Right forelimb (tissue), 1 donor: ENCODE results near the gene DCUN1D2.
"Not testable (repeated sequence)": the region's sequence is repeated elsewhere in the genome, so short reads cannot be mapped to it uniquely, and the experiment has no call there.

ENCODE experiments used
- DNase-seq: peaks from one replicate; pipeline ENCODE4 v3.0.0-alpha.2; 2018

The DCUN1D2 gene

DNA sequence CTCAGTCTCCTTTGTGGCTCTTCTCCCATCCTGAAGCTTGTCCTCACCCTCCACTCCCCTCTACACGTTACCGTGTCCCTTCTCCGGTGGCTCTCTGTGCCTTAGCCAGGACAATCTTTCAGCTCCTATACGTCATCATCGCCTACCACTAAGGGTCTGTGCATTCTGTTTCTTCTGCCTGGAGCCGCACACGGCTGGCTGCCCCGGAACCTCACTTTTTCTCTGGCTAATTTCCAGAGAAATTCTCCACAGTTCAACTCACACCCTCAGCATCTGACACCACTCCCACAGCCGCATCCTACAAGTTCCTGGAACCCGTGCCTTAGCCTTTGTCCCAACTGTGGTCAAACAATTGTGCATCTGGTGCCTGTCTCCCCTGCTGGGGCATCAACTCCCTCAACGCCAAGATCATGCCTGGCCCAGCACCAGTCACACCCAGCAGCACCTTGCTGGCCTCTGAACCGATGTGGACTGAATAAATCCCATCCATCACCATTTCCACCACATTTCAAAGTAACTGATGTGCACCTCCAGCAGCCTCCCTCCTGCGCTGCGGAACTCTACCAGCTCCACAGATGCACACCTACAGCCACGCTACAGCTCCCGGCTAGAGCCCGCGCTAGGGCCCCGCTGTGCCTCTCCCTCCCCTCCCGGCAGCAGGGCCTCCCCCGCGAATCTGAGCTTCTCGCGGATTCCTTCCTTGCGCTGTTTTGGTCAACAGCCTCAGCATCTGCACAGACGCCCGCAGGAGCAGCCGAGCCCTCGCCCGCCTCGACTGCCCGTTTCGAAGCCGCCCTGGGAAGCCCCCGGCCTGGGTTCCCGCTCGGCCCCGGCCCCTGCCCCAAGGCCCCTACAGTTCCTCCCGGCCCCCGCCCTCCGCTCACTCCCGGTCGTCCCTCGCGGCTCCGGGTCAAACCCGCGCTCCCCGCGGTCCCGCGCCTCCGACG is 689 bp downstream of the DCUN1D2 start:
- no peak for DNase-seq

DNA sequence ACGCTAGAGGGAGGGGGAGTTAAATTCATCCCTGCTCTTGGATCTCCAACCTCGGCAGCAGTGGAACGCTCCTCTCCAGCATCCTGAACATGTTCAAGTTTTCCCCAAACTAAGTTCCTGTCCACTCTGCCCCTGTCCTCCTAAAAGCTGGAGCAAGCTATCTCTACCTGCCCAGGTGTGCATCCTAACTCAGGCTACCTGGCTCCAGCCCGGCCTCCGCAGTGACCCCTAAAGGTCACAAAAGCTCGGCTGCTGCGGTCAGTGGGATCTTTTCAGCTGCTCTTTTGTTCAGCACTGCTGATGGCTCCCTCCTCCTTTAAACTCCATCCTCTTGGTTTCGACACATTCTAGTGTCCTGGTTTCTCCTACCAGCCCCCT is 1.4 kb downstream of the DCUN1D2 start:
- no peak for DNase-seq

DNA sequence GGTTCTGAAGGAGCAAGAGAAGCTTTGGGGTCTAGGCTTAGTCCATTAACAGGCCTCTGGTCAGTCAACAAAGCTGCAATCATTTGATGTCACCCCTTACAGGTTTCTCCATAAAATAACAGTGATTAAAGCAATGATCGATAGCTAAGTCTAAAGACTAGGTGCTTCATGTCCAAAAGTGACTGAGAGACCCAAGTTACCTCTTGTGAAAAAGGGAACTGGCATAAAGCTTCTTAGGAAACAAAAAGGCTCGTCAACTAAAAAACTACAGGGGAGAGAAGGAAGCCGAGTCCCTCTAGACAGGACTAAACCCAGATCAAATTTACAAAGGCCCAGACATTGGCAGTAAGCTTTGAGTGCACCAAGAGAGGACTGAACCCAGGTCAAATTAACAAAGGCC is 2.2 kb downstream of the DCUN1D2 start:
- no peak for DNase-seq

- no peak for DNase-seq
These were observed 3.8 kb downstream of the DCUN1D2 start for GRCh38 chr13:113486698-113487097.

DNA sequence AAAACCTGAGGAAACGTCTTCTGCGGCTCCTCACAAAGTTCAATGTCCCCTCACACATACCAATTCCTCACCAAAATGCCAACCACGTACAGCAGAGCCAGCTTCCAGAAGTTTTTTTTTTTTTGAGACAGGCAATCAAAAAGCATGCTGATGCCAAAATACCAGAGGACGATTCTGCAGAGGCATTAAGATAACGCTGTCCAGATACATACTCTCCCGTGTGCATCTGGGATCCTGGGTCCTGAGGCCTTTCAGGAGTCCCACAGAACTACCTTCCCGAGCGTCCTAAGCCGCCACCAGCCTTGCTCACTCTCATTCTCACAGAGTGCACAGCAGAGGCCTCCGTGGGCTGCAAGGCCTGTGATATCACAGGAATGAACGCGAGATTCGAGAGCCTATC is 5.0 kb downstream of the DCUN1D2 start:
- DNase-seq: no peak

GRCh38 chr13:113483504-113484293 is 6.8 kb downstream of the DCUN1D2 start:
- DNase-seq: no peak

DNA sequence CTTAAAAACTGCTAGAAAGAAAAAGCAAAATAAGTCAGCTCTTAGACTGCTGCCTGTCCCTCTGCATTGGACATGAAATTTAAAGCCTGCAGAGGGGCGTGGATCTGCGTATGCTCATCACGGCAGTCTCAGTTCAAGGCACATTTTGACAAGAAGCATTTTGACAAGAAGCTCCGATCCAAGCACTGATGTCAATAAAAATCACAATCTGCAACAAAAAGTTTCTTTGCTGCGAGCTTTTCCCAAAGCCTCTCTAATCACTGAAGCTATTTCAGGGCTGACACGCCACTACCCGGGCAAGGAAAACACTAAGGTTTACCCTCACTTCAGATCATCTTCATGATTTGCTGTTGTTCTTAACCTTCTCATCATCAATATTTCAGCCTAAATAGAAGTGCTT is 7.4 kb downstream of the DCUN1D2 start:
- DNase-seq: no peak

- no peak for DNase-seq
These were observed 11.3 kb downstream of the DCUN1D2 start for GRCh38 chr13:113479179-113479578.

GRCh38 chr13:113477724-113478123 is 12.8 kb downstream of the DCUN1D2 start:
- DNase-seq: no peak

- DNase-seq: no peak
These were observed 13.7 kb downstream of the DCUN1D2 start for GRCh38 chr13:113476811-113477210.

DNA sequence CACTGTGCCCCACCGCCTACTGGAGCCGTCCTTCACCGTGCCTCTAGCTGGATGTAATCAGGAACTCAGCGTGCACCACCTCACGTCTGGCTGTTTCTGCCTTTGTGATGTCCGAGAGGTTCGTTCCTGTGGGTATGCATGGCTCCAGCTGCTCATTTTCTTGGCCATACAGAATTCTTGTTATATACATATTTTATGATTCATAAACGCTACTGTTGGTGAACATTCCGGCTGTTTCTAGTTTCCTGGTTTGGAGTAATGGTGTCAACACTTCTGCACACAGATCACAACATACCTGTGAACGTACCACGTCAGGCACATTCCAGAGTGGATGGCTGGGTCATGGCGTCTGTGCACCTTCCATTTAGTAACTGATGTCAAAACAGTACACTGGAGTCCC is 14.6 kb downstream of the DCUN1D2 start:
- no peak for DNase-seq

- DNase-seq: no peak
These were observed 15.2 kb downstream of the DCUN1D2 start for GRCh38 chr13:113475280-113475679.

DNA sequence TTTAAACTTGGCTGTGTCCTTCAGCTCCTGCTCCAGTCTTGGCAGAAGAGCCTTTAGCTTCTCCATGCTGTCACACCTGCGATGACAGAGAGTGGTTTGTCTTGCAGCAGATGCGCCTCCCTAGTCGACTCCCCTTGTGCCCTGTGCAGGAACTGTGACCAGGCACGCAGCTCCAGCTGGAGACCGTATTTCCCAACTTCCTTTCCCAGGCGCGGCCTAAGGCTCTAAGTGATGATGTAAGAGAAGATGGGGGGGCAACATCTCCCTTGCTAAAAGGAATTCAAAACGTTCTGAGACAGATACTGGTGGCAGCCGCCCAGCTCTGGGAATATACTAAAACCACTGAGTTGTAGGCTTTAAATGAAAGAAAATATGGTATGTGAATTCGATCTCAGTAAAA is 16.3 kb downstream of the DCUN1D2 start:
- DNase-seq: no peak

GRCh38 chr13:113472355-113473025 is 18.0 kb downstream of the DCUN1D2 start:
- no peak for DNase-seq

DNA sequence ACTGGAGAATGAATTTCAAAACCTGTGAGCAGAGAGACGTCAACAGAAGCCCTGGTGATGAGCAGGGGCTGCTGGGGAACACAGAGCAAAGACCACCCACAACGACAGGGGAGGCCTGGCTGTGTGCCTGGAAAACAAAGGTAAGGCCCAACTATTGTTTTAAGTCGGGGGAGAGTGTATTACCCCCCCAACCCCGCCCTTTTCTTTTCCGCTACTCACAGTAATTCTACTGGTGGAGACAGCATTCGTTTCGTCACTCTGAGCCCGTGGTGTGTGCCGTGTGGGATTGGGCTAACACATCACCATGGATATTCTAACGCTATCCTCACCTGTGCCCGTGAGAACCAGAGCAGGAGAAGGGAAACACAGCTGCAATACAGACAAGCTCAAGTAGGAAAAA is 18.7 kb downstream of the DCUN1D2 start:
- DNase-seq: no peak

- not testable (repeated sequence) for DNase-seq
These were observed 19.8 kb downstream of the DCUN1D2 start for GRCh38 chr13:113470635-113471163.

- no peak for DNase-seq
These were observed 20.4 kb downstream of the DCUN1D2 start for GRCh38 chr13:113470073-113470472.

GRCh38 chr13:113469582-113469981 is 20.9 kb downstream of the DCUN1D2 start:
- no peak for DNase-seq

DNA sequence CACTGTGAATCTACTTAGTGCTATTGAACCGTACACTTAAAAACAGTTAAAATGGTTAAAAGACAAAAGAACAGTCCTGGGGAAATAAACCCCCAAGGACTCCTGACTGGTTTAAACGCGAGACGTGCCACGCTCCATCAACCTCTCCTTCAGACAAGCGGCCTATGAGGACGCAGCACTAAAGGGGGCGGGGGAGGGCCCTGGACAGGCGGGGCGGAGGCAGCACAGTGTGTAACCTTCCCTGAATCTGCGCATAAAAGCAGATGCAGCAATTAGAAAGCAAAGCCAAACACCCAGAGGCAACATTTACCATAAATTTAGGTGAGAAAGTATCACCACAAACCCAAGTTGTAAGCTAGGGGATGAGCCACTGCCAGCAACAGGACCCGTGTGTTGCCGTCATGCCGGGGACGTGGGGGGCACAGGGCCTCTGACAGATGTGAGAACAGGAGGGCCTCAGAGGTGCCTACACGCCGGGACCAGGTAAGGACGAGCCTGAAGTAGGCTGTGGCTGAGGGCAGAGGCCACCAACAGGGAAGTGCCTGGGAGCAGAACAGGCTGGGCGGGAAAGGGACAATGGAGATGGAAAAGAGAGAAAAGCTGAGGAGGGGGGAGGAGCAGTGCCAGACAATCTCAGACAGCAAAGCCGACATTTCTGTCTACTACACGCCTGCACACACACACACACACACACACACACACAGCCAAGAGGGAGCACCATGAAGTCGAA is 21.9 kb downstream of the DCUN1D2 start:
- DNase-seq: no peak

DNA sequence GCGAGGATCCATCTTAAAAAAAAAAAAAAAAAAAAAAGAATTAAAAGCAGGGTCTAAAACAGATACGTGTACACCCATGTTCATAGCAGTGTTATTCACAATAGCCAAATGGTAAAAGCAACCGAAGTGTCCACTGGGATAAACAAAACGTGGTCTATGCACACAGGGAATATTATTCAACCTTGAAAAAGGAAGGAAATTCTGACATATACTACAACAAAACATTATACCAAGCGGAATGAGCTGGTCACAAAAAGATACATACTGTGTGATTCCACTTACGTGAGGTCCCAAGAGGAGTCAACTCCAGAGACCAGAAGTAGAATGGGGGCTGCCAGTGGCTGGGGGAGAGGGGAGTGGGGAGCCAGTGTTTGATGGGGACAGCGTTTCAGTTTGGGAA is 22.5 kb downstream of the DCUN1D2 start:
- no peak for DNase-seq

DNA sequence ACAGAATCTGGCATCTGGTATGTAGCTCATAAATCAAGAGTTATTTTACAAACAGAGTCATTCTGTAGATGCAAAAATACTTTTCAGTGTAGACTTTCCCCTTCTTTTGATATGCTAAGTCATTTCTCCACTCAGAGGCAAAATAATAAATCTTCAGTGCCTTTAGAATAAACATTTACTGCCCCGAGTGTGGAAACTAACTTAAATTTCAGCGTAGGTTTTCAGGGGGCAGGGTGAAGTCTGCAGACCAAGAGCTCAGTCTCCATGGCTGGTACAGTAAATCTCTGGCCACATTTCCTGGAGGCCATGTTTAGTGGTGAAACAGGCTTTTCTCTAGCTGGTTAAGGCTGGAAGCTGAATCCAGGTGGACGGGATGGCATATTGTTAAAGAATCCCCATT is 24.1 kb downstream of the DCUN1D2 start:
- no peak for DNase-seq

DNA sequence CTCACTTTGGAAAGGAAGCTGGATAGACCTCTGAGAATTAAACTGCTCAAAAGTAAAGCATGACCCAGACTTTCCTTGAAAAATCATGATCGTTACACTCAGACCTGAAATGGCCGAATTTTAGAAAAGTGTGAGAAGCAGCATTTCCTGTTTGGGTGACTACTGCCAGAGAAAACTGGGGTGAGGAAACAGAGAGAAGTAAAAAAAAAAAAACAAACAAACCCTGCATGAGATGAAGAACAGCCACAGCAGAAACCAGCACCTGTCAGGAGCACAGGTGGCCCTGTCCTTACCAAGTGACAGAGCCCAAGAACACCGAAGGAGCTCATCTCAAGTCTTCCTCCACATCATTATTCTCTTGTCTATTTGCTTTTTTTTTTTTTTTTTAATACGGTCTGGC is 25.2 kb downstream of the DCUN1D2 start:
- DNase-seq: no peak

DNA sequence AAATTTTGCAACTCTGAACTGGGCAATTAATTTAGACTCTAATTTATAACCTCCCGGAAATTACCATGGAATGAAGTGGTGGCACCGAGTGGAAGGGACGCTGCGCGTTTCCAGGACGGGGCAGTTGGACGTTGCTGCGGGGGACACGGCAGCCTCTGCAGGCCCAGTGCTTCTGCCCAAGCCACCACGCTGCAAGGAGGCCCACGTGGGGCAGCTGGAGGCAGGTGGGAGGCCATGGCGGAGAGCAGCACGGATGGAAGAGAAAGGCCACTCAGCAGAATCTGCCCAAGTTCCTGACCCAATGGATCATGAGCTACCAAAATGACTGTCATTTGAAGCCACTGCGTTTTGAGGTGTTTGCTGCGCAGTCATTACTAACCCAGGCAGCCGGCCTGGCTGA is 26.0 kb downstream of the DCUN1D2 start:
- DNase-seq: no peak
